Panc1 (cell line): Measurements from ENCODE around the gene ZBTB20. TPM values are rescaled to one million over a fixed set of nuclear protein-coding genes. Genes with fewer than 3 reads are reported as not detected.

Experiments
- ATAC-seq: fragments of 200-7000 bp; cut with Tn5 transposase; 2 replicates; pipeline ENCODE4 v1.9.1; 2020; ENCODE audit warnings: mild to moderate bottlenecking, moderate library complexity
- BruUV-seq: library from RNA; stranded (reverse); fragments of 400-500 nt; replicated peaks from 2 replicates; lab custom pipeline; 2021; lab: Mats Ljungman, UMichigan
- CTCF ChIA-PET: fragments of 300-600 bp; sonication (Branson Sonifier 250); formaldehyde crosslinking; loops from one replicate; lab custom pipeline; 2022; ENCODE audit warnings: antibody characterized with exemption; lab: Charles Lee
- POLR2A ChIA-PET: fragments of 300-600 bp; sonication (Branson Sonifier 250); formaldehyde crosslinking; loops from one replicate; lab custom pipeline; 2022; ENCODE audit warnings: antibody characterized with exemption; lab: Charles Lee
- DNase-seq: peaks from one replicate; pipeline ENCODE4 v3.0.0-alpha.2; 2010; ENCODE audit warnings: low read depth, low spot score
- H3K27ac ChIP-seq: 2 replicates; pipeline ENCODE4 v1.5.1; 2011; ENCODE audit warnings: mild to moderate bottlenecking, low read length, inconsistent platforms
- H3K27me3 ChIP-seq: fragments of 200-500 bp; sonication (Bioruptor generic); 2 replicates; pipeline ENCODE4 v1.6.0; 2014; ENCODE audit warnings: low read length, inconsistent platforms; ENCODE audit not compliant: control insufficient read depth, insufficient read depth
- H3K36me3 ChIP-seq: fragments of 200-500 bp; sonication (Bioruptor generic); 2 replicates; pipeline ENCODE4 v1.5.1; 2014; ENCODE audit warnings: inconsistent platforms, mild to moderate bottlenecking, low read length, moderate library complexity; ENCODE audit not compliant: control insufficient read depth, insufficient read depth
- H3K4me1 ChIP-seq: 2 replicates; pipeline ENCODE4 v1.5.1; 2011; ENCODE audit warnings: inconsistent platforms, mild to moderate bottlenecking, low read length, moderate library complexity; ENCODE audit not compliant: control insufficient read depth, insufficient read depth
- H3K4me3 ChIP-seq, 2 experiments: 2 replicates each; pipeline ENCODE4 v1.5.1; 2011 to 2012; ENCODE audit warnings: low read depth in 2 of 2, low read length in 2 of 2, mild to moderate bottlenecking in 2 of 2, inconsistent platforms in 1 of 2, moderate library complexity in 1 of 2
- H3K9me3 ChIP-seq: fragments of 200-500 bp; sonication (Bioruptor generic); 2 replicates; pipeline ENCODE4 v1.5.1; 2014; ENCODE audit warnings: low read depth, mild to moderate bottlenecking, inconsistent platforms, low read length, moderate library complexity; ENCODE audit not compliant: control insufficient read depth, insufficient read depth
- CTCF ChIP-seq: fragments of 450-650 bp; IDR thresholded peaks from 2 replicates; pipeline ENCODE4 v1.5.1; 2017; ENCODE audit warnings: mild to moderate bottlenecking
- POLR2AphosphoS5 ChIP-seq: IDR thresholded peaks from 2 replicates; pipeline ENCODE4 v1.6.1; 2012; ENCODE audit warnings: mild to moderate bottlenecking, low read depth, low read length, moderate library complexity
- SIN3A ChIP-seq: IDR thresholded peaks from 2 replicates; pipeline ENCODE4 v1.6.1; 2012; ENCODE audit warnings: low read depth, mild to moderate bottlenecking, low read length, moderate library complexity, borderline replicate concordance; ENCODE audit not compliant: insufficient read depth
- TCF7L2 ChIP-seq: IDR thresholded peaks from 2 replicates; pipeline ENCODE4 v1.6.1; 2011; ENCODE audit warnings: mild to moderate bottlenecking, low read depth, low read length, inconsistent platforms
- in situ Hi-C: cut with HindIII; loops from 2 replicates; pipeline ENCODE4 v1.10.0; 2016; ENCODE audit warnings: low sequenced_read_pairs, low pct_unique_long_range_greater_than_20kb
- intact Hi-C: fragments of 100-400 bp; cut with micrococcal nuclease; formaldehyde crosslinking; loops from one replicate; pipeline ENCODE4 v1.10.0; 2022; ENCODE audit not compliant: unreplicated experiment
- total RNA-seq: library from RNA; stranded (reverse); gene quantifications from one replicate; pipeline ENCODE4 v1.2.1, GENCODE V29; 2021; ENCODE audit not compliant: unreplicated experiment
- TF ChIP-seq, protein P1 (sequence below), 2 experiments: IDR thresholded peaks; 2 replicates each; pipeline ENCODE4 v1.6.1; 2011 to 2012; ENCODE audit warnings: low read depth in 2 of 2, control low read depth in 1 of 2, low read length in 1 of 2, mild to moderate bottlenecking in 1 of 2, moderate library complexity in 1 of 2; ENCODE audit not compliant: insufficient read depth in 1 of 2

Gene ZBTB20
- total RNA-seq, 1 experiment from 2014 or later: 4.1 TPM

DNA sequence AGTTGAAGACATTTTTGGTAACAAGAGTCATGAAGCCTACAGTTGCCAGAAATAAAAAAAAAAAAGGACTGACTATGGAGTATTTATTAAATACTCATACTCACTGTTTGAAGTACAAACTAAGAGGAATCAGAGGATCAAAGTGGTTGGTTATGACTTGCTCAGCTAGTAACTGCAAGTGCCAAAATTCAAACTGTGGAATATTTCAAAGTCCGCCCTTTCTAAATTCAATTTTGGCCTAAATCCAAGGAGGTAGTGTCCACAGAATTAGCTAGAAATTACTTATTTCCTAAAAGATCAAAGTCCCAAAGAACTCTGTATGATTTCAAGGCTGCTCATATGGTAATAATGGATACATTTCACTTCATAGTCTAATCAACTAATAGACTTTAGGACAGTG is 274.5 kb downstream of the ZBTB20 start:
- POLR2A ChIA-PET: no interaction called here
- Histone ChIP-seq H3K27ac (no peak overlapping the region), H3K4me3 (no peak overlapping the region), H3K36me3 (no peaks in the 10 kb centered on the region), H3K4me1 (no peaks in the 10 kb centered on the region), H3K9me3 (peaks cover 3% of the 10 kb centered on the region; the same call in 1 of the 2 replicates), H3K27me3 (no peaks in the 10 kb centered on the region)
- DNase-seq: no peak
- no peak for TF ChIP-seq POLR2AphosphoS5
- TF ChIP-seq SIN3A: no peak
- no peak for TF ChIP-seq TCF7L2
- TF ChIP-seq, protein P1, sequence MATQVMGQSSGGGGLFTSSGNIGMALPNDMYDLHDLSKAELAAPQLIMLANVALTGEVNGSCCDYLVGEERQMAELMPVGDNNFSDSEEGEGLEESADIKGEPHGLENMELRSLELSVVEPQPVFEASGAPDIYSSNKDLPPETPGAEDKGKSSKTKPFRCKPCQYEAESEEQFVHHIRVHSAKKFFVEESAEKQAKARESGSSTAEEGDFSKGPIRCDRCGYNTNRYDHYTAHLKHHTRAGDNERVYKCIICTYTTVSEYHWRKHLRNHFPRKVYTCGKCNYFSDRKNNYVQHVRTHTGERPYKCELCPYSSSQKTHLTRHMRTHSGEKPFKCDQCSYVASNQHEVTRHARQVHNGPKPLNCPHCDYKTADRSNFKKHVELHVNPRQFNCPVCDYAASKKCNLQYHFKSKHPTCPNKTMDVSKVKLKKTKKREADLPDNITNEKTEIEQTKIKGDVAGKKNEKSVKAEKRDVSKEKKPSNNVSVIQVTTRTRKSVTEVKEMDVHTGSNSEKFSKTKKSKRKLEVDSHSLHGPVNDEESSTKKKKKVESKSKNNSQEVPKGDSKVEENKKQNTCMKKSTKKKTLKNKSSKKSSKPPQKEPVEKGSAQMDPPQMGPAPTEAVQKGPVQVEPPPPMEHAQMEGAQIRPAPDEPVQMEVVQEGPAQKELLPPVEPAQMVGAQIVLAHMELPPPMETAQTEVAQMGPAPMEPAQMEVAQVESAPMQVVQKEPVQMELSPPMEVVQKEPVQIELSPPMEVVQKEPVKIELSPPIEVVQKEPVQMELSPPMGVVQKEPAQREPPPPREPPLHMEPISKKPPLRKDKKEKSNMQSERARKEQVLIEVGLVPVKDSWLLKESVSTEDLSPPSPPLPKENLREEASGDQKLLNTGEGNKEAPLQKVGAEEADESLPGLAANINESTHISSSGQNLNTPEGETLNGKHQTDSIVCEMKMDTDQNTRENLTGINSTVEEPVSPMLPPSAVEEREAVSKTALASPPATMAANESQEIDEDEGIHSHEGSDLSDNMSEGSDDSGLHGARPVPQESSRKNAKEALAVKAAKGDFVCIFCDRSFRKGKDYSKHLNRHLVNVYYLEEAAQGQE (IDR thresholded peaks at IDR 0.05; ENCODE audit: insufficient read depth in 1 of 2, low read depth in 2 of 2, low read length in 1 of 2): no peak
- no peak for TF ChIP-seq CTCF
- intact Hi-C loops: no loop called here
- BruUV-seq: no TSS peak
- in situ Hi-C loops: no loop called here
- no peak for ATAC-seq
- CTCF ChIA-PET: no interaction called here

GRCh38 chr3:114872050-114872449 is 275.0 kb downstream of the ZBTB20 start:
- Histone ChIP-seq H3K36me3 (no peaks in the 10 kb centered on the region), H3K4me1 (no peaks in the 10 kb centered on the region), H3K4me3 (no peak overlapping the region), H3K9me3 (peaks cover 3% of the 10 kb centered on the region; the same call in 1 of the 2 replicates), H3K27ac (no peak overlapping the region), H3K27me3 (no peaks in the 10 kb centered on the region)
- intact Hi-C loops: no loop called here
- no TSS peak for BruUV-seq
- in situ Hi-C loops: no loop called here
- TF ChIP-seq POLR2AphosphoS5 (no peak), SIN3A (no peak), TCF7L2 (no peak)
- POLR2A ChIA-PET: no interaction called here
- CTCF ChIA-PET: no interaction called here
- ATAC-seq (no peak), DNase-seq (no peak)

DNA sequence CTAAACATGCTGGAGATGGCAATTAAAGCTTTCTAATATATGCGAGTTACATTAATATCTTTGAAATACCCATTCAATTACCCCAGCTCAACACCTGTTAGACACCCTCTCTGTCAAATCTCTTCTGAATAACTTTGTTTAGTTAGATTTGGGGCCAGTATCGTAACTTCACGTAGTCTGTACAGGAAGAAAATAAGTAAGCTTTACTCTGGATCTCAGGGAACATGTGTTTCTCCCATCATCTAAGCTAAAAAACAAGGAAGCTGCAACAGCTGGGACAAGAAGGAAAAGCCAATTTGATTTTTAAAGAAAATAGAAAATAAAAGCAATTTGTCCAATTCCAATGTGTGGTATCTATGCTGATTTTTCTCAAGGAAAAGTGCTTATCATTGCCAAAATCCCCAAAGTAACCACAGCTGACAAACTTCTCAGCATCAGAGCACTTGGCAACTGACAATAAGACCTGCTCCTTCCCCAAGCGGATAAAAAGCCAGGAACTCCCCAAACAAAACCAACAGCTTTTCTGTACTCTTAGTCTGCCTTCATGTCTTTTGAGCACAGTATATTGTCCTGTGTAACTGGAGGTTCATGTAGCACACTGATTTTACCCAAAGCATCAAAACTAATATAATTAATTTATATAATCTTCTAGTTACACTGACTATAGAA is 279.1 kb downstream of the ZBTB20 start:
- Histone ChIP-seq H3K9me3 (0 out of 2 replicates have a peak, but pooled peaks cover 3% of the 10 kb centered on the region), H3K36me3 (no peaks in the 10 kb centered on the region), H3K27me3 (no peaks in the 10 kb centered on the region), H3K27ac (no peak overlapping the region), H3K4me1 (no peaks in the 10 kb centered on the region), H3K4me3 (no peak overlapping the region)
- ATAC-seq (no peak), DNase-seq (no peak)
- CTCF ChIA-PET: no interaction called here
- no TSS peak for BruUV-seq
- TF ChIP-seq, protein P1 (IDR thresholded peaks at IDR 0.05; ENCODE audit: insufficient read depth in 1 of 2, low read depth in 2 of 2, low read length in 1 of 2): no peak
- TF ChIP-seq SIN3A (no peak), TCF7L2 (no peak)
- POLR2A ChIA-PET: no interaction called here
- in situ Hi-C loops (no loop called here), intact Hi-C loops (no loop called here)
